ENCODE results near the gene KDR.

- TF ChIP-seq CTCF (IDR thresholded peaks at IDR 0.05): no peak
- TF ChIP-seq POLR2A (IDR thresholded peaks at IDR 0.05): no peak
Measured at GRCh38 chr4:55071951-55072350, 53.4 kb downstream of the KDR start.
